T-cell (primary cell): ENCODE results near the gene KIF5A. TPM values are rescaled to one million over a fixed set of nuclear protein-coding genes. Genes with fewer than 3 reads are reported as not detected.

Source experiments
- ATAC-seq, 4 experiments: fragments of 200-7000 bp in 3 of 4; fragments of 150-1000 bp in 1 of 4; cut with Tn5 transposase; replicated peaks in 1 of 4; 1 replicate in 3 of 4; 2 replicates in 1 of 4; pipeline ENCODE4 v1.10.0; 2021; ENCODE audit warnings: moderate library complexity in 3 of 4, mild to moderate bottlenecking in 2 of 4, moderate number of reproducible peaks in 1 of 4
- CTCF ChIA-PET, 2 donors: fragments of 300-600 bp; sonication (Branson Sonifier 250); formaldehyde crosslinking; loops; one replicate each; lab custom pipeline; 2022; ENCODE audit warnings: antibody characterized with exemption in 2 of 2; lab: Charles Lee
- POLR2A ChIA-PET, 2 donors: fragments of 300-600 bp; sonication (Branson Sonifier 250); formaldehyde crosslinking; loops; one replicate each; lab custom pipeline; 2022; ENCODE audit warnings: antibody characterized with exemption in 2 of 2; lab: Charles Lee
- DNase-seq, 35 experiments: peaks; one replicate each; pipeline versions ENCODE4 v3.0.0 to v3.0.0-alpha.2; 2013 to 2023
- H3K27ac ChIP-seq: one replicate; pipeline ENCODE4 v1.5.1; 2013; ENCODE audit warnings: low read length
- H3K27me3 ChIP-seq, 2 experiments: replicated peaks in 1 of 2; 1 replicate in 1 of 2; 2 replicates in 1 of 2; pipeline versions ENCODE4 v1.6.1 to v1.7.0; 2013; ENCODE audit warnings: low read length in 1 of 2, mixed read lengths in 1 of 2; ENCODE audit not compliant: control insufficient read depth in 2 of 2, insufficient read depth in 2 of 2; ENCODE audit errors: extremely low read depth in 1 of 2
- H3K36me3 ChIP-seq, 2 donors: 1 replicate in 1 of 2; 2 replicates in 1 of 2; pipeline versions ENCODE4 v1.6.1 to v1.7.0; 2013; ENCODE audit warnings: low read length in 1 of 2; ENCODE audit not compliant: control insufficient read depth in 2 of 2, insufficient read depth in 1 of 2; ENCODE audit errors: extremely low read depth in 1 of 2
- H3K4me1 ChIP-seq, 2 experiments: 1 replicate in 1 of 2; 2 replicates in 1 of 2; pipeline versions ENCODE4 v1.6.1 to v1.7.0; 2013; ENCODE audit warnings: low read length in 2 of 2, mixed read lengths in 1 of 2; ENCODE audit not compliant: insufficient read depth in 2 of 2, control insufficient read depth in 1 of 2; ENCODE audit errors: extremely low read depth in 1 of 2
- H3K4me3 ChIP-seq, 2 donors: 1 replicate in 1 of 2; 2 replicates in 1 of 2; pipeline versions ENCODE4 v1.5.1 to v1.7.0; 2013; ENCODE audit warnings: mild to moderate bottlenecking in 2 of 2, low read length in 1 of 2, moderate library complexity in 1 of 2; ENCODE audit not compliant: control insufficient read depth in 1 of 2; ENCODE audit errors: extremely low read depth in 1 of 2
- H3K9me3 ChIP-seq: 2 replicates; pipeline ENCODE4 v1.7.0; 2013
- H3K27ac Mint-ChIP-seq, 2 donors: one replicate each; pipeline ENCODE4 v1.8.0; 2020 to 2021; ENCODE audit warnings: mild to moderate bottlenecking in 2 of 2, mixed read lengths in 2 of 2
- H3K27me3 Mint-ChIP-seq, 2 donors: one replicate each; pipeline ENCODE4 v1.8.0; 2021 to 2022; ENCODE audit warnings: mixed read lengths in 2 of 2
- H3K36me3 Mint-ChIP-seq: one replicate; pipeline ENCODE4 v1.8.0; 2021; ENCODE audit warnings: mixed read lengths
- H3K4me1 Mint-ChIP-seq, 3 donors: one replicate each; pipeline ENCODE4 v1.8.0; 2020 to 2022; ENCODE audit warnings: mixed read lengths in 3 of 3, mild to moderate bottlenecking in 1 of 3
- H3K4me3 Mint-ChIP-seq, 3 donors: one replicate each; pipeline ENCODE4 v1.8.0; 2020 to 2022; ENCODE audit warnings: mild to moderate bottlenecking in 3 of 3, mixed read lengths in 3 of 3, moderate library complexity in 3 of 3
- H3K9me3 Mint-ChIP-seq, 3 donors: one replicate each; pipeline ENCODE4 v1.8.0; 2020 to 2022; ENCODE audit warnings: mixed read lengths in 3 of 3
- WGBS: methylation state at CpG from one replicate; pipeline ENCODE4 v1.1.5; 2013; ENCODE audit warnings: missing lambda C conversion rate; ENCODE audit not compliant: insufficient coverage; 5-methylcytosine and 5-hydroxymethylcytosine counted together
- total RNA-seq, 35 experiments: library from RNA in 6 of 35; stranded (reverse) in 6 of 35; fragments of 120-200 nt in 1 of 35; gene quantifications; one replicate each; pipeline versions ENCODE4 v1.2.1 to v1.2.4 and lab custom pipeline; 2013 to 2026

KIF5A gene
- total RNA-seq, 5 donors from 2014 or later (not counting 1 experiment from before 2014, with no cell fraction given): 0.83 to 1.8 (median 0.92) TPM

GRCh38 chr12:57522011-57522886, 27.6 kb upstream of the KIF5A start, which contains the start of gene MBD6:
MBD6 (plus strand) TSS chr12:57522824; CDS start chr12:57524304, 1,480 bp downstream.
- Mint-ChIP-seq H3K27me3 (no peaks in the 10 kb centered on the region), H3K4me1 (peaks cover 57 to 64% (median 58%) of the 10 kb centered on the region in 3 donors), H3K4me3 (peak within 1 kb of the TSS; percentile 91 to 98 (median 94)), H3K36me3 (peaks cover 18% of the 10 kb centered on the region), H3K27ac (peak within 1 kb of the TSS; percentile 99 to 100), H3K9me3 (no peaks in the 10 kb centered on the region)
- WGBS: under 1% methylated on average over 51 of the region's 57 CpGs
- peak; percentile 77 to 95 (median 87) for DNase-seq
- H3K9me3 ChIP-seq: no peaks in the 10 kb centered on the region
- H3K36me3 ChIP-seq: peaks cover 0 to 38% of the 10 kb centered on the region in 2 donors
- peak within 1 kb of the TSS; percentile 79 to 84 for H3K4me3 ChIP-seq
- peak within 1 kb of the TSS; percentile 100 for H3K27ac ChIP-seq
- H3K27me3 ChIP-seq: no peaks in the 10 kb centered on the region
- POLR2A ChIA-PET: no interaction called here
- H3K4me1 ChIP-seq: peaks cover 25 to 70% of the 10 kb centered on the region in 2 experiments
- CTCF ChIA-PET: no interaction called here
- peak; percentile 34 to 56 (median 41) for ATAC-seq

- peak overlapping the region; percentile 74 to 80 for H3K27ac Mint-ChIP-seq
- DNase-seq (peak in 24 of 35 experiments; percentile 16 to 62 (median 36)), ATAC-seq (no peak)
- no peaks in the 10 kb centered on the region for H3K9me3 Mint-ChIP-seq
- H3K4me1 ChIP-seq: peaks cover 25 to 70% of the 10 kb centered on the region in 2 experiments
- peak overlapping the region; percentile 85 to 94 (median 92) for H3K4me3 Mint-ChIP-seq
- peak overlapping the region; percentile 66 for H3K27ac ChIP-seq
- peaks cover 0 to 41% of the 10 kb centered on the region in 2 donors for H3K36me3 ChIP-seq
- ChIA-PET POLR2A (interaction anchor here (0.6 kb wide), 2 partner anchors 19 to 91 kb away, joined by 3 to 9 read pairs; no protein-coding TSS in a partner anchor), CTCF (interaction anchor here in 1 of 2 donors (0.6 to 0.8 kb wide), 3 partner anchors 64 to 1301 kb away, joined by 3 to 5 read pairs (median 3); partner anchors contain the start of gene GLI1)
- no peaks in the 10 kb centered on the region for H3K27me3 ChIP-seq
- 0% methylated on average over 5 of the region's 38 CpGs for WGBS
- H3K27me3 Mint-ChIP-seq: no peaks in the 10 kb centered on the region
- H3K4me3 ChIP-seq: peak overlapping the region; percentile 79 to 84
- no peaks in the 10 kb centered on the region for H3K9me3 ChIP-seq
- H3K4me1 Mint-ChIP-seq: peaks cover 48 to 57% (median 53%) of the 10 kb centered on the region in 3 donors
- peaks cover 13% of the 10 kb centered on the region for H3K36me3 Mint-ChIP-seq
These were observed 26.7 kb upstream of the KIF5A start for GRCh38 chr12:57522887-57523705.

- WGBS: 69% methylated on average over 9 of the region's 14 CpGs
- no peaks in the 10 kb centered on the region for H3K9me3 Mint-ChIP-seq
- no peak for ATAC-seq
These were observed 25.9 kb upstream of the KIF5A start for GRCh38 chr12:57523706-57524614.

GRCh38 chr12:57524814-57525614, 24.8 kb upstream of the KIF5A start:
- WGBS: 95% methylated on average over 7 of the region's 11 CpGs
- H3K4me3 Mint-ChIP-seq: peak overlapping the region; percentile 85 to 94 (median 92)
- no peaks in the 10 kb centered on the region for H3K27me3 Mint-ChIP-seq
- peaks cover 38 to 44% (median 40%) of the 10 kb centered on the region in 3 donors for H3K4me1 Mint-ChIP-seq
- Histone ChIP-seq H3K4me3 (no peak overlapping the region), H3K36me3 (peaks cover 3 to 58% of the 10 kb centered on the region in 2 donors), H3K27ac (no peak overlapping the region), H3K9me3 (no peaks in the 10 kb centered on the region), H3K27me3 (no peaks in the 10 kb centered on the region), H3K4me1 (peaks cover 18 to 51% of the 10 kb centered on the region in 2 experiments)
- DNase-seq: no peak
- peaks cover 17% of the 10 kb centered on the region for H3K36me3 Mint-ChIP-seq
- no peak for ATAC-seq
- CTCF ChIA-PET: interaction anchor here in 1 of 2 donors (0.8 kb wide), 1 partner anchor 49 kb away, joined by 3 read pairs; no protein-coding TSS in a partner anchor
- no peaks in the 10 kb centered on the region for H3K9me3 Mint-ChIP-seq
- peak overlapping the region; percentile 74 to 80 for H3K27ac Mint-ChIP-seq
- POLR2A ChIA-PET: interaction anchor here (0.5 to 0.6 kb wide), 3 partner anchors 34 to 223 kb away, joined by 3 to 6 read pairs (median 5); no protein-coding TSS in a partner anchor

More at GRCh38 chr12:57523706-57524614, 25.9 kb upstream of the KIF5A start:
- peaks cover 24 to 62% of the 10 kb centered on the region in 2 experiments for H3K4me1 ChIP-seq
- H3K9me3 ChIP-seq: no peaks in the 10 kb centered on the region
- H3K27me3 ChIP-seq: no peaks in the 10 kb centered on the region
- Mint-ChIP-seq H3K27ac (peak overlapping the region; percentile 74 to 80), H3K4me1 (peaks cover 40 to 48% (median 44%) of the 10 kb centered on the region in 3 donors), H3K27me3 (no peaks in the 10 kb centered on the region), H3K4me3 (peak overlapping the region; percentile 85 to 94 (median 92)), H3K36me3 (peaks cover 13% of the 10 kb centered on the region)
- CTCF ChIA-PET: interaction anchor here (0.5 to 0.8 kb wide), 5 partner anchors 48 to 252 kb away, joined by 3 to 5 read pairs (median 3); partner anchors contain the start of gene GLI1 (in 1 of the 2)
- peak in 4 of 35 experiments; percentile 12 to 53 (median 24) for DNase-seq
- peak overlapping the region; percentile 66 for H3K27ac ChIP-seq
- POLR2A ChIA-PET: interaction anchor here (0.6 kb wide), 4 partner anchors 18 to 224 kb away, joined by 3 to 9 read pairs (median 4); no protein-coding TSS in a partner anchor
- peak overlapping the region; percentile 79 to 84 for H3K4me3 ChIP-seq
- H3K36me3 ChIP-seq: peaks cover 3 to 50% of the 10 kb centered on the region in 2 donors
